Activated naive CD8-positive, alpha-beta T cell treated with anti-CD3 and anti-CD28 coated beads, Interleukin-2, amount 50 U/mL, for 24 hours (primary cell): ENCODE measurements around the gene NRXN3.

Experiments used
- ATAC-seq: fragments of 150-1000 bp; cut with Tn5 transposase; one replicate; pipeline ENCODE4 v1.10.0; 2021
- DNase-seq: peaks from one replicate; pipeline ENCODE4 v3.0.0; 2021
- H3K27ac Mint-ChIP-seq: one replicate; pipeline ENCODE4 v1.8.0; 2021; ENCODE audit warnings: mild to moderate bottlenecking, mixed read lengths
- H3K27me3 Mint-ChIP-seq: one replicate; pipeline ENCODE4 v1.8.0; 2021; ENCODE audit warnings: mixed read lengths
- H3K36me3 Mint-ChIP-seq: one replicate; pipeline ENCODE4 v1.8.0; 2021; ENCODE audit warnings: low read depth, mixed read lengths
- H3K4me1 Mint-ChIP-seq: one replicate; pipeline ENCODE4 v1.8.0; 2021; ENCODE audit warnings: mixed read lengths
- H3K4me3 Mint-ChIP-seq: one replicate; pipeline ENCODE4 v1.8.0; 2021; ENCODE audit warnings: mild to moderate bottlenecking, moderate library complexity, mixed read lengths
- H3K9me3 Mint-ChIP-seq: one replicate; pipeline ENCODE4 v1.8.0; 2021; ENCODE audit warnings: mixed read lengths

NRXN3 gene

GRCh38 chr14:79557309-79557708 lies 1387.1 kb downstream of the NRXN3 start:
- Mint-ChIP-seq H3K9me3 (peaks cover 19% of the 10 kb centered on the region), H3K27me3 (no peaks in the 10 kb centered on the region), H3K27ac (no peak overlapping the region), H3K36me3 (no peaks in the 10 kb centered on the region), H3K4me1 (no peaks in the 10 kb centered on the region), H3K4me3 (no peak overlapping the region)
- DNase-seq: no peak
- no peak for ATAC-seq

- peaks cover 25% of the 10 kb centered on the region for H3K9me3 Mint-ChIP-seq
- no peak overlapping the region for H3K27ac Mint-ChIP-seq
- ATAC-seq: no peak
- no peak overlapping the region for H3K4me3 Mint-ChIP-seq
- DNase-seq: no peak
- H3K36me3 Mint-ChIP-seq: no peaks in the 10 kb centered on the region
- no peaks in the 10 kb centered on the region for H3K4me1 Mint-ChIP-seq
- H3K27me3 Mint-ChIP-seq: no peaks in the 10 kb centered on the region
Observed at GRCh38 chr14:79562185-79562584, 1392.0 kb downstream of the NRXN3 start.

GRCh38 chr14:79564371-79564770 lies 1394.2 kb downstream of the NRXN3 start:
- H3K4me3 Mint-ChIP-seq: no peak overlapping the region
- H3K27ac Mint-ChIP-seq: no peak overlapping the region
- peaks cover 11% of the 10 kb centered on the region for H3K9me3 Mint-ChIP-seq
- H3K4me1 Mint-ChIP-seq: no peaks in the 10 kb centered on the region
- no peak for DNase-seq
- ATAC-seq: no peak
- H3K27me3 Mint-ChIP-seq: no peaks in the 10 kb centered on the region
- no peaks in the 10 kb centered on the region for H3K36me3 Mint-ChIP-seq

GRCh38 chr14:79567306-79567705 lies 1397.1 kb downstream of the NRXN3 start:
- Mint-ChIP-seq H3K4me1 (no peaks in the 10 kb centered on the region), H3K27ac (no peak overlapping the region), H3K4me3 (no peak overlapping the region), H3K27me3 (no peaks in the 10 kb centered on the region), H3K36me3 (no peaks in the 10 kb centered on the region), H3K9me3 (peaks cover 5% of the 10 kb centered on the region)
- ATAC-seq (no peak), DNase-seq (no peak)

GRCh38 chr14:79568594-79568993 lies 1398.4 kb downstream of the NRXN3 start:
- DNase-seq: no peak
- no peaks in the 10 kb centered on the region for H3K36me3 Mint-ChIP-seq
- H3K4me1 Mint-ChIP-seq: no peaks in the 10 kb centered on the region
- no peaks in the 10 kb centered on the region for H3K27me3 Mint-ChIP-seq
- no peak for ATAC-seq
- no peak overlapping the region for H3K27ac Mint-ChIP-seq
- no peak overlapping the region for H3K4me3 Mint-ChIP-seq
- H3K9me3 Mint-ChIP-seq: peaks cover 5% of the 10 kb centered on the region

GRCh38 chr14:79569072-79569471 lies 1398.9 kb downstream of the NRXN3 start:
- DNase-seq (no peak), ATAC-seq (no peak)
- H3K27me3 Mint-ChIP-seq: no peaks in the 10 kb centered on the region
- no peaks in the 10 kb centered on the region for H3K36me3 Mint-ChIP-seq
- no peaks in the 10 kb centered on the region for H3K4me1 Mint-ChIP-seq
- H3K9me3 Mint-ChIP-seq: peaks cover under 1% of the 10 kb centered on the region
- no peak overlapping the region for H3K4me3 Mint-ChIP-seq
- no peak overlapping the region for H3K27ac Mint-ChIP-seq

GRCh38 chr14:79570648-79571047 lies 1400.5 kb downstream of the NRXN3 start:
- Mint-ChIP-seq H3K27ac (no peak overlapping the region), H3K36me3 (no peaks in the 10 kb centered on the region), H3K4me3 (no peak overlapping the region), H3K4me1 (no peaks in the 10 kb centered on the region), H3K27me3 (no peaks in the 10 kb centered on the region), H3K9me3 (no peaks in the 10 kb centered on the region)
- ATAC-seq (no peak), DNase-seq (no peak)

GRCh38 chr14:79571366-79571765 lies 1401.2 kb downstream of the NRXN3 start:
- Mint-ChIP-seq H3K27ac (no peak overlapping the region), H3K4me1 (no peaks in the 10 kb centered on the region), H3K9me3 (no peaks in the 10 kb centered on the region)

GRCh38 chr14:79573486-79573885 lies 1403.3 kb downstream of the NRXN3 start:
- DNase-seq (no peak), ATAC-seq (no peak)
- H3K27ac Mint-ChIP-seq: no peak overlapping the region
- no peaks in the 10 kb centered on the region for H3K4me1 Mint-ChIP-seq
- no peaks in the 10 kb centered on the region for H3K36me3 Mint-ChIP-seq
- no peaks in the 10 kb centered on the region for H3K27me3 Mint-ChIP-seq
- no peaks in the 10 kb centered on the region for H3K9me3 Mint-ChIP-seq
- no peak overlapping the region for H3K4me3 Mint-ChIP-seq

More at GRCh38 chr14:79571366-79571765, 1401.2 kb downstream of the NRXN3 start:
- no peaks in the 10 kb centered on the region for H3K27me3 Mint-ChIP-seq
- no peak overlapping the region for H3K4me3 Mint-ChIP-seq
- DNase-seq (no peak), ATAC-seq (no peak)
- H3K36me3 Mint-ChIP-seq: no peaks in the 10 kb centered on the region

- Mint-ChIP-seq H3K27me3 (no peaks in the 10 kb centered on the region), H3K27ac (no peak overlapping the region), H3K36me3 (no peaks in the 10 kb centered on the region), H3K4me3 (no peak overlapping the region), H3K9me3 (no peaks in the 10 kb centered on the region), H3K4me1 (no peaks in the 10 kb centered on the region)
- DNase-seq (no peak), ATAC-seq (no peak)
Observed at GRCh38 chr14:79575032-79575431, 1404.9 kb downstream of the NRXN3 start.

GRCh38 chr14:79576424-79576823 lies 1406.3 kb downstream of the NRXN3 start:
- Mint-ChIP-seq H3K27ac (no peak overlapping the region), H3K36me3 (no peaks in the 10 kb centered on the region), H3K27me3 (no peaks in the 10 kb centered on the region), H3K4me1 (no peaks in the 10 kb centered on the region), H3K4me3 (no peak overlapping the region), H3K9me3 (no peaks in the 10 kb centered on the region)
- DNase-seq: no peak
- no peak for ATAC-seq

- no peak for ATAC-seq
- DNase-seq: no peak
- no peaks in the 10 kb centered on the region for H3K36me3 Mint-ChIP-seq
Observed at GRCh38 chr14:79578470-79578869, 1408.3 kb downstream of the NRXN3 start.

GRCh38 chr14:79580414-79580813 lies 1410.2 kb downstream of the NRXN3 start:
- H3K4me3 Mint-ChIP-seq: no peak overlapping the region
- no peaks in the 10 kb centered on the region for H3K9me3 Mint-ChIP-seq
- H3K36me3 Mint-ChIP-seq: no peaks in the 10 kb centered on the region
- DNase-seq (no peak), ATAC-seq (no peak)
- no peaks in the 10 kb centered on the region for H3K27me3 Mint-ChIP-seq
- no peaks in the 10 kb centered on the region for H3K4me1 Mint-ChIP-seq
- no peak overlapping the region for H3K27ac Mint-ChIP-seq

More at GRCh38 chr14:79578470-79578869, 1408.3 kb downstream of the NRXN3 start:
- Mint-ChIP-seq H3K4me3 (no peak overlapping the region), H3K9me3 (no peaks in the 10 kb centered on the region), H3K27me3 (no peaks in the 10 kb centered on the region), H3K27ac (no peak overlapping the region), H3K4me1 (no peaks in the 10 kb centered on the region)

GRCh38 chr14:79580906-79581305 lies 1410.7 kb downstream of the NRXN3 start:
- Mint-ChIP-seq H3K36me3 (no peaks in the 10 kb centered on the region), H3K4me3 (no peak overlapping the region), H3K27ac (no peak overlapping the region), H3K27me3 (no peaks in the 10 kb centered on the region), H3K9me3 (no peaks in the 10 kb centered on the region), H3K4me1 (no peaks in the 10 kb centered on the region)
- DNase-seq: no peak
- no peak for ATAC-seq

GRCh38 chr14:79581912-79582576 lies 1411.9 kb downstream of the NRXN3 start:
- Mint-ChIP-seq H3K4me3 (no peak overlapping the region), H3K9me3 (no peaks in the 10 kb centered on the region), H3K27ac (no peak overlapping the region), H3K4me1 (no peaks in the 10 kb centered on the region), H3K27me3 (no peaks in the 10 kb centered on the region), H3K36me3 (no peaks in the 10 kb centered on the region)
- ATAC-seq: no peak
- no peak for DNase-seq
